ENCODE measurements around the gene USP35. TPM values are rescaled to one million over a fixed set of nuclear protein-coding genes. Genes with fewer than 3 reads are reported as not detected.

The USP35 gene
- total RNA-seq, 1 experiment from 2014 or later: 10.6 TPM

GRCh38 chr11:78189851-78190250 is 1.1 kb downstream of the USP35 start:
- TF ChIP-seq ZBTB21 (CRISPR knock-in tag; IDR thresholded peaks at IDR 0.05; ENCODE audit: borderline replicate concordance) (no peak), PRRX2 (CRISPR knock-in tag; IDR thresholded peaks at IDR 0.05) (no peak), CREB1 (CRISPR knock-in tag; IDR thresholded peaks at IDR 0.05) (no peak), ZNF671 (CRISPR knock-in tag; IDR thresholded peaks at IDR 0.05) (no peak), OVOL2 (CRISPR knock-in tag; IDR thresholded peaks at IDR 0.05; ENCODE audit: borderline replicate concordance) (no peak), ZBTB43 (CRISPR knock-in tag; IDR thresholded peaks at IDR 0.05) (no peak)
- ChIA-PET POLR2A (no interaction called here), CTCF (interaction anchor here (1.0 kb wide), 1 partner anchor 25 kb away, joined by 3 read pairs; no protein-coding TSS in a partner anchor)
- Mint-ChIP-seq H3K4me1 (peaks cover 23% of the 10 kb centered on the region), H3K9me3 (no peaks in the 10 kb centered on the region), H3K27ac (no peak overlapping the region), H3K36me3 (no peaks in the 10 kb centered on the region), H3K27me3 (ENCODE audit: low read depth) (no peaks in the 10 kb centered on the region; the same call in 1 of the 2 replicates), H3K4me3 (peak overlapping the region; percentile 91)
- ATAC-seq: no peak
- no peak for DNase-seq (ENCODE audit: low spot score)

DNA sequence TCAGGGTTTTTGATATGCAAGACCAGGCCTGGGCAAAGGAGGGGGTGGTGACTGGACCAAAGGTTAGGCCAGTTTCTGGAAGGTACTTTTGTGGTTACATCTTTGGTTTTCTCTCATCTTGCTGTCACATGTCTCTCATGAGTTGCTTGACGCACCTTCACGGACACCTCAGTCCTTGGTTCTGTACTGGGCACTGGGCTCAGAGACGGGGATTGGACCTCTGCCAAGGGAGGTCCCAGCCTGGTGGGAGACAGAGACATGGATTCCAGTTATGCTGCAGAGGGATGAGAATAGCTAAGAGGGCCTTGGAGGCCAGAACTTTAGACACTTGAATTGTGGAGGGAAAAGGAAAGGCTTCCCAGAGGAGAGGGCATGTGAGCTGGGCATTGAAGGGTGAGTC is 1.7 kb downstream of the USP35 start:
- POLR2A ChIA-PET: no interaction called here
- H3K9me3 Mint-ChIP-seq: no peaks in the 10 kb centered on the region

More for the DNA sequence above, 1.7 kb downstream of the USP35 start:
- CTCF ChIA-PET: interaction anchor here (1.0 kb wide), 1 partner anchor 24 kb away, joined by 3 read pairs; no protein-coding TSS in a partner anchor
- H3K36me3 Mint-ChIP-seq: no peaks in the 10 kb centered on the region
- no peak for ATAC-seq
- peaks cover 23% of the 10 kb centered on the region for H3K4me1 Mint-ChIP-seq
- H3K27me3 Mint-ChIP-seq (ENCODE audit: low read depth): no peaks in the 10 kb centered on the region; the same call in 1 of the 2 replicates
- TF ChIP-seq ZNF263 (CRISPR knock-in tag; IDR thresholded peaks at IDR 0.05; ENCODE audit: low read depth) (no peak), ZNF396 (CRISPR knock-in tag; IDR thresholded peaks at IDR 0.05; ENCODE audit: borderline replicate concordance) (no peak), RELA (CRISPR knock-in tag; IDR thresholded peaks at IDR 0.05; ENCODE audit: borderline replicate concordance) (no peak), ATF3 (CRISPR knock-in tag; conservative IDR thresholded peaks at IDR 0.05) (no peak), JAZF1 (CRISPR knock-in tag; IDR thresholded peaks at IDR 0.05) (no peak), IRF2 (CRISPR knock-in tag; IDR thresholded peaks at IDR 0.05; ENCODE audit: borderline replicate concordance, low read depth) (no peak), MYBL2 (CRISPR knock-in tag; IDR thresholded peaks at IDR 0.05) (no peak), ATF1 (CRISPR knock-in tag; IDR thresholded peaks at IDR 0.05) (no peak), AFF4 (CRISPR knock-in tag; IDR thresholded peaks at IDR 0.05; ENCODE audit: borderline replicate concordance) (no peak), CREB1 (CRISPR knock-in tag; IDR thresholded peaks at IDR 0.05) (no peak)
- TF ChIP-seq, protein P1, sequence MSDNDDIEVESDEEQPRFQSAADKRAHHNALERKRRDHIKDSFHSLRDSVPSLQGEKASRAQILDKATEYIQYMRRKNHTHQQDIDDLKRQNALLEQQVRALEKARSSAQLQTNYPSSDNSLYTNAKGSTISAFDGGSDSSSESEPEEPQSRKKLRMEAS (CRISPR knock-in tag; IDR thresholded peaks at IDR 0.05): no peak
- TF ChIP-seq, protein P2, sequence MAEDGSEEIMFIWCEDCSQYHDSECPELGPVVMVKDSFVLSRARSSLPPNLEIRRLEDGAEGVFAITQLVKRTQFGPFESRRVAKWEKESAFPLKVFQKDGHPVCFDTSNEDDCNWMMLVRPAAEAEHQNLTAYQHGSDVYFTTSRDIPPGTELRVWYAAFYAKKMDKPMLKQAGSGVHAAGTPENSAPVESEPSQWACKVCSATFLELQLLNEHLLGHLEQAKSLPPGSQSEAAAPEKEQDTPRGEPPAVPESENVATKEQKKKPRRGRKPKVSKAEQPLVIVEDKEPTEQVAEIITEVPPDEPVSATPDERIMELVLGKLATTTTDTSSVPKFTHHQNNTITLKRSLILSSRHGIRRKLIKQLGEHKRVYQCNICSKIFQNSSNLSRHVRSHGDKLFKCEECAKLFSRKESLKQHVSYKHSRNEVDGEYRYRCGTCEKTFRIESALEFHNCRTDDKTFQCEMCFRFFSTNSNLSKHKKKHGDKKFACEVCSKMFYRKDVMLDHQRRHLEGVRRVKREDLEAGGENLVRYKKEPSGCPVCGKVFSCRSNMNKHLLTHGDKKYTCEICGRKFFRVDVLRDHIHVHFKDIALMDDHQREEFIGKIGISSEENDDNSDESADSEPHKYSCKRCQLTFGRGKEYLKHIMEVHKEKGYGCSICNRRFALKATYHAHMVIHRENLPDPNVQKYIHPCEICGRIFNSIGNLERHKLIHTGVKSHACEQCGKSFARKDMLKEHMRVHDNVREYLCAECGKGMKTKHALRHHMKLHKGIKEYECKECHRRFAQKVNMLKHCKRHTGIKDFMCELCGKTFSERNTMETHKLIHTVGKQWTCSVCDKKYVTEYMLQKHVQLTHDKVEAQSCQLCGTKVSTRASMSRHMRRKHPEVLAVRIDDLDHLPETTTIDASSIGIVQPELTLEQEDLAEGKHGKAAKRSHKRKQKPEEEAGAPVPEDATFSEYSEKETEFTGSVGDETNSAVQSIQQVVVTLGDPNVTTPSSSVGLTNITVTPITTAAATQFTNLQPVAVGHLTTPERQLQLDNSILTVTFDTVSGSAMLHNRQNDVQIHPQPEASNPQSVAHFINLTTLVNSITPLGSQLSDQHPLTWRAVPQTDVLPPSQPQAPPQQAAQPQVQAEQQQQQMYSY (CRISPR knock-in tag; IDR thresholded peaks at IDR 0.05): no peak
- TF ChIP-seq, protein P3, sequence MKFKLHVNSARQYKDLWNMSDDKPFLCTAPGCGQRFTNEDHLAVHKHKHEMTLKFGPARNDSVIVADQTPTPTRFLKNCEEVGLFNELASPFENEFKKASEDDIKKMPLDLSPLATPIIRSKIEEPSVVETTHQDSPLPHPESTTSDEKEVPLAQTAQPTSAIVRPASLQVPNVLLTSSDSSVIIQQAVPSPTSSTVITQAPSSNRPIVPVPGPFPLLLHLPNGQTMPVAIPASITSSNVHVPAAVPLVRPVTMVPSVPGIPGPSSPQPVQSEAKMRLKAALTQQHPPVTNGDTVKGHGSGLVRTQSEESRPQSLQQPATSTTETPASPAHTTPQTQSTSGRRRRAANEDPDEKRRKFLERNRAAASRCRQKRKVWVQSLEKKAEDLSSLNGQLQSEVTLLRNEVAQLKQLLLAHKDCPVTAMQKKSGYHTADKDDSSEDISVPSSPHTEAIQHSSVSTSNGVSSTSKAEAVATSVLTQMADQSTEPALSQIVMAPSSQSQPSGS (CRISPR knock-in tag; IDR thresholded peaks at IDR 0.05; ENCODE audit: borderline replicate concordance, low read depth): no peak
- TF ChIP-seq, protein P4, sequence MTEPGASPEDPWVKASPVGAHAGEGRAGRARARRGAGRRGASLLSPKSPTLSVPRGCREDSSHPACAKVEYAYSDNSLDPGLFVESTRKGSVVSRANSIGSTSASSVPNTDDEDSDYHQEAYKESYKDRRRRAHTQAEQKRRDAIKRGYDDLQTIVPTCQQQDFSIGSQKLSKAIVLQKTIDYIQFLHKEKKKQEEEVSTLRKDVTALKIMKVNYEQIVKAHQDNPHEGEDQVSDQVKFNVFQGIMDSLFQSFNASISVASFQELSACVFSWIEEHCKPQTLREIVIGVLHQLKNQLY (CRISPR knock-in tag; IDR thresholded peaks at IDR 0.05): no peak
- TF ChIP-seq, protein P5, sequence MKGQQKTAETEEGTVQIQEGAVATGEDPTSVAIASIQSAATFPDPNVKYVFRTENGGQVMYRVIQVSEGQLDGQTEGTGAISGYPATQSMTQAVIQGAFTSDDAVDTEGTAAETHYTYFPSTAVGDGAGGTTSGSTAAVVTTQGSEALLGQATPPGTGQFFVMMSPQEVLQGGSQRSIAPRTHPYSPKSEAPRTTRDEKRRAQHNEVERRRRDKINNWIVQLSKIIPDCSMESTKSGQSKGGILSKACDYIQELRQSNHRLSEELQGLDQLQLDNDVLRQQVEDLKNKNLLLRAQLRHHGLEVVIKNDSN (CRISPR knock-in tag; IDR thresholded peaks at IDR 0.05): no peak
- no peak overlapping the region for H3K27ac Mint-ChIP-seq
- peak overlapping the region; percentile 39 for H3K4me3 Mint-ChIP-seq
- DNase-seq (ENCODE audit: low spot score): no peak
